ENCODE results near the gene GALNT9.

- TF ChIP-seq POLR2A (IDR thresholded peaks at IDR 0.05) = no peak
- no peak for TF ChIP-seq POLR2AphosphoS5 (IDR thresholded peaks at IDR 0.05)
- no peak for TF ChIP-seq CTCF (IDR thresholded peaks at IDR 0.05)
- TF ChIP-seq EP300 (IDR thresholded peaks at IDR 0.05) = no peak
Observed at GRCh38 chr12:132345561-132346200, 16.3 kb upstream of the GALNT9 start.

All from sigmoid colon (tissue), 4 donors.